CD14-positive monocyte (primary cell): ENCODE data around the gene ZDHHC7. TPM values are rescaled to one million over a fixed set of nuclear protein-coding genes. Genes with fewer than 3 reads are reported as not detected.
"Not testable (repeated sequence)": the region's sequence is repeated elsewhere in the genome, so short reads cannot be mapped to it uniquely, and the experiment has no call there.

ENCODE experiments used
- DNase-seq, 3 donors: peaks; one replicate each; pipeline ENCODE4 v3.0.0-alpha.2; 2011 to 2022
- H2AFZ ChIP-seq: 2 replicates; pipeline ENCODE4 v1.6.0; 2012; ENCODE audit warnings: mild to moderate bottlenecking, low read depth, low read length, inconsistent platforms; ENCODE audit not compliant: insufficient read depth, poor library complexity, severe bottlenecking
- H3K27ac ChIP-seq, 2 donors: 1 replicate in 1 of 2; 2 replicates in 1 of 2; pipeline ENCODE4 v1.5.1; 2012 to 2013; ENCODE audit warnings: low read length in 2 of 2, control low read depth in 1 of 2, inconsistent platforms in 1 of 2, low read depth in 1 of 2, mild to moderate bottlenecking in 1 of 2
- H3K27me3 ChIP-seq, 2 donors: one replicate each; pipeline versions ENCODE4 v1.6.0 to v1.6.1; 2011 to 2013; ENCODE audit warnings: low read length in 2 of 2; ENCODE audit not compliant: control insufficient read depth in 2 of 2, insufficient read depth in 2 of 2
- H3K36me3 ChIP-seq, 2 donors: replicated peaks in 1 of 2; 1 replicate in 1 of 2; 2 replicates in 1 of 2; pipeline versions ENCODE4 v1.5.1 to v1.6.1; 2012 to 2013; ENCODE audit warnings: low read length in 2 of 2, control low read depth in 1 of 2, inconsistent platforms in 1 of 2, mild to moderate bottlenecking in 1 of 2; ENCODE audit not compliant: insufficient read depth in 2 of 2, control insufficient read depth in 1 of 2
- H3K4me1 ChIP-seq, 2 donors: 1 replicate in 1 of 2; 2 replicates in 1 of 2; pipeline versions ENCODE4 v1.5.1 to v1.6.1; 2012 to 2013; ENCODE audit warnings: low read length in 2 of 2, control low read depth in 1 of 2, inconsistent platforms in 1 of 2, mild to moderate bottlenecking in 1 of 2, moderate library complexity in 1 of 2; ENCODE audit not compliant: insufficient read depth in 2 of 2, control insufficient read depth in 1 of 2
- H3K4me2 ChIP-seq: replicated peaks from 2 replicates; pipeline ENCODE3; 2012; ENCODE audit warnings: low read length, moderate library complexity, mild to moderate bottlenecking; ENCODE audit not compliant: poor library complexity, severe bottlenecking; ENCODE audit errors: extremely low read depth
- H3K4me3 ChIP-seq, 3 experiments: fragments of 200-600 bp in 1 of 3; sonication (generic) in 1 of 3; replicated peaks in 1 of 3; 1 replicate in 2 of 3; 2 replicates in 1 of 3; pipeline ENCODE4 v1.5.1; 2011 to 2013; ENCODE audit warnings: low read length in 3 of 3, mild to moderate bottlenecking in 3 of 3, control low read depth in 2 of 3, low read depth in 2 of 3, inconsistent platforms in 1 of 3, moderate library complexity in 1 of 3
- H3K79me2 ChIP-seq: 2 replicates; pipeline ENCODE4 v1.6.0; 2012; ENCODE audit warnings: mild to moderate bottlenecking, control low read depth, inconsistent platforms, low read length, moderate library complexity; ENCODE audit not compliant: insufficient read depth
- H3K9ac ChIP-seq: 2 replicates; pipeline ENCODE4 v1.6.0; 2017; ENCODE audit warnings: low read length, mild to moderate bottlenecking; ENCODE audit not compliant: insufficient read depth, poor library complexity, severe bottlenecking
- H3K9me3 ChIP-seq, 2 donors: replicated peaks in 1 of 2; 1 replicate in 1 of 2; 2 replicates in 1 of 2; pipeline versions ENCODE4 v1.5.1 to v1.6.1; 2012 to 2013; ENCODE audit warnings: low read length in 2 of 2, control low read depth in 1 of 2; ENCODE audit not compliant: control insufficient read depth in 1 of 2, insufficient read depth in 1 of 2
- H4K20me1 ChIP-seq: 2 replicates; pipeline ENCODE4 v1.6.0; 2012; ENCODE audit warnings: mild to moderate bottlenecking, low read length, control low read depth, moderate library complexity; ENCODE audit not compliant: insufficient read depth
- H3K27ac Mint-ChIP-seq, 7 donors: one replicate each; pipeline ENCODE4 v1.8.0; 2020; ENCODE audit warnings: mild to moderate bottlenecking in 7 of 7, mixed read lengths in 7 of 7, moderate library complexity in 6 of 7, inconsistent platforms in 2 of 7
- H3K27me3 Mint-ChIP-seq, 3 donors: one replicate each; pipeline ENCODE4 v1.8.0; 2021 to 2022; ENCODE audit warnings: low read depth in 3 of 3, mild to moderate bottlenecking in 3 of 3, mixed read lengths in 3 of 3, moderate library complexity in 3 of 3, inconsistent platforms in 1 of 3
- H3K36me3 Mint-ChIP-seq, 2 donors: one replicate each; pipeline ENCODE4 v1.8.0; 2020; ENCODE audit warnings: mixed read lengths in 2 of 2, inconsistent platforms in 1 of 2, mild to moderate bottlenecking in 1 of 2
- H3K4me1 Mint-ChIP-seq: one replicate; pipeline ENCODE4 v1.8.0; 2020; ENCODE audit warnings: mild to moderate bottlenecking, mixed read lengths
- H3K4me3 Mint-ChIP-seq, 2 donors: one replicate each; pipeline ENCODE4 v1.8.0; 2020; ENCODE audit warnings: mild to moderate bottlenecking in 2 of 2, mixed read lengths in 2 of 2, moderate library complexity in 1 of 2
- H3K9me3 Mint-ChIP-seq, 7 donors: one replicate each; pipeline ENCODE4 v1.8.0; 2020 to 2022; ENCODE audit warnings: mixed read lengths in 7 of 7, mild to moderate bottlenecking in 6 of 7, moderate library complexity in 6 of 7, inconsistent platforms in 2 of 7
- CTCF ChIP-seq: fragments of 200-600 bp; IDR thresholded peaks from one replicate; pipeline ENCODE4 v1.8.0; 2022; ENCODE audit warnings: antibody characterized with exemption, mild to moderate bottlenecking
- WGBS: methylation state at CpG from one replicate; pipeline ENCODE4 v1.1.5; 2013; ENCODE audit warnings: missing lambda C conversion rate; ENCODE audit not compliant: insufficient coverage; 5-methylcytosine and 5-hydroxymethylcytosine counted together
- intact Hi-C, 2 donors: fragments of 100-400 bp; cut with micrococcal nuclease; formaldehyde crosslinking; loops; one replicate each; pipeline versions ENCODE4 v1.15.0 to v1.15.1; 2023
- polyA plus RNA-seq, 3 donors: library from polyadenylated mRNA; depleted of rRNA in 1 of 3; unstranded in 2 of 3; stranded (reverse) in 1 of 3; fragments of 300-500 nt in 2 of 3; fragments of >200 nt in 1 of 3; fragmentation: Illumina TruSeq in 2 of 3; gene quantifications; 1 replicate in 2 of 3; 2 replicates in 1 of 3; pipeline ENCODE4 v1.2.3, GENCODE V29; 2012 to 2021

Gene ZDHHC7
- polyA plus RNA-seq, 3 donors, result 99.7 to 189 (median 129) TPM

- H3K4me1 Mint-ChIP-seq, result peaks cover 73% of the 10 kb centered on the region
Measured at GRCh38 chr16:85054948-85055492, 43.7 kb upstream of the ZDHHC7 start.

DNA sequence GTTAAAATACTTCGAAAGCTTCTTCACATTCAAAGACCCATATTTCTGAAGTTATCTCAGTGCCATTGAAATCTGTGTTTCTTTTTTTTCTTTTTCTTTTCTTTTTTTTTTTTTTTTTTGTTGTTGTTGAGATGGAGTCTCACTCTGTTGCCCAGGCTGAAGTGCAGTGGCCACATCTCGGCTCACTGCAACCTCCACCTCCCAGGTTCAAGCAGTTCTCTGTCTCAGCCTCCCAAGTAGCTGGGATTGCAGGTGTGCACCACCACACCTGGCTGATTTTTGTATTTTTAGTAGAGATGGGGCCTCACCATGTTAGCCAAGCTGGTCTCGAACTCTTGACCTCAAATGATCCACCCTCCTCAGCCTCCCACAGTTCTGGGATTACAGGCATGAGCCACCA lies 43.0 kb upstream of the ZDHHC7 start:
- Histone ChIP-seq H3K36me3 (peaks cover 37 to 49% of the 10 kb centered on the region in 2 donors), H3K79me2 (peaks cover 90% of the 10 kb centered on the region), H3K9ac (peak overlapping the region; percentile 4), H3K4me3 (peak overlapping the region in 1 of 3 experiments; percentile 61), H4K20me1 (peaks cover 67% of the 10 kb centered on the region), H3K4me2 (peak overlapping the region; percentile 72), H3K4me1 (peaks cover 61 to 81% of the 10 kb centered on the region in 2 donors), H3K27ac (peak overlapping the region; percentile 88 to 91)
- WGBS, result 100% methylated on average over 1 of the region's 3 CpGs
- not testable (repeated sequence) for DNase-seq, H3K9me3 ChIP-seq, H3K27me3 ChIP-seq, H3K27me3 Mint-ChIP-seq, H3K9me3 Mint-ChIP-seq, H2AFZ ChIP-seq
- Mint-ChIP-seq H3K4me3 (peak overlapping the region in 1 of 2 donors; percentile 26), H3K27ac (peak overlapping the region; percentile 97 to 100 (median 98)), H3K4me1 (peaks cover 74% of the 10 kb centered on the region), H3K36me3 (peaks cover 54 to 67% of the 10 kb centered on the region in 2 donors)
- intact Hi-C loops, result loop anchor here in 1 of 2 donors (2.0 kb wide), 1 partner anchor 26 kb away; no protein-coding TSS in a partner anchor

More at GRCh38 chr16:85054948-85055492, 43.7 kb upstream of the ZDHHC7 start:
- Histone ChIP-seq H3K27ac (peak overlapping the region; percentile 88 to 91), H4K20me1 (peaks cover 60% of the 10 kb centered on the region), H3K27me3 (no peaks in the 10 kb centered on the region), H3K9me3 (no peaks in the 10 kb centered on the region), H3K4me1 (peaks cover 62 to 83% of the 10 kb centered on the region in 2 donors), H3K4me3 (peak overlapping the region; percentile 2 to 61 (median 6)), H2AFZ (no peak overlapping the region), H3K36me3 (peaks cover 35 to 47% of the 10 kb centered on the region in 2 donors), H3K9ac (peak overlapping the region; percentile 4), H3K4me2 (peak overlapping the region; percentile 72), H3K79me2 (peaks cover 90% of the 10 kb centered on the region)
- peaks cover 0 to 5% (median 2%) of the 10 kb centered on the region in 3 donors for H3K27me3 Mint-ChIP-seq
- intact Hi-C loops, result loop anchor here in 1 of 2 donors (2.0 kb wide), 1 partner anchor 26 kb away; no protein-coding TSS in a partner anchor
- H3K9me3 Mint-ChIP-seq, result no peaks in the 10 kb centered on the region
- peaks cover 53 to 67% of the 10 kb centered on the region in 2 donors for H3K36me3 Mint-ChIP-seq
- no peak for TF ChIP-seq CTCF
- no peak for DNase-seq
- WGBS, result 50% methylated on average over 2 of the region's 6 CpGs
- peak overlapping the region; percentile 75 to 85 for H3K4me3 Mint-ChIP-seq
- peak overlapping the region; percentile 97 to 100 (median 98) for H3K27ac Mint-ChIP-seq
